Stimulated activated memory B cell treated with anti-CD40 and anti-IgM and Interleukin-4, amounts not matched to agents 10 μg/mL and 1 μg/mL and 100 μg/mL, for 72 hours (primary cell): Measurements from ENCODE around the gene CRYBB1.
A peak's percentile ranks its signal among the peaks of the same experiment; 100 is the strongest.
"Not testable (repeated sequence)": the region's sequence is repeated elsewhere in the genome, so short reads cannot be mapped to it uniquely, and the experiment has no call there.

Source experiments
- ATAC-seq: fragments of 150-1000 bp; cut with Tn5 transposase; 2 replicates; pipeline ENCODE4 v1.10.0; 2021
- H3K27ac Mint-ChIP-seq: one replicate; pipeline ENCODE4 v1.8.0; 2022; ENCODE audit warnings: mild to moderate bottlenecking, mixed read lengths
- H3K27me3 Mint-ChIP-seq: one replicate; pipeline ENCODE4 v1.8.0; 2022; ENCODE audit warnings: mixed read lengths
- H3K36me3 Mint-ChIP-seq: one replicate; pipeline ENCODE4 v1.8.0; 2022; ENCODE audit warnings: mixed read lengths
- H3K4me1 Mint-ChIP-seq: one replicate; pipeline ENCODE4 v1.8.0; 2022; ENCODE audit warnings: mixed read lengths
- H3K4me3 Mint-ChIP-seq: one replicate; pipeline ENCODE4 v1.8.0; 2022; ENCODE audit warnings: mild to moderate bottlenecking, moderate library complexity, mixed read lengths
- H3K9me3 Mint-ChIP-seq: one replicate; pipeline ENCODE4 v1.8.0; 2022; ENCODE audit warnings: mixed read lengths

CRYBB1 gene

DNA sequence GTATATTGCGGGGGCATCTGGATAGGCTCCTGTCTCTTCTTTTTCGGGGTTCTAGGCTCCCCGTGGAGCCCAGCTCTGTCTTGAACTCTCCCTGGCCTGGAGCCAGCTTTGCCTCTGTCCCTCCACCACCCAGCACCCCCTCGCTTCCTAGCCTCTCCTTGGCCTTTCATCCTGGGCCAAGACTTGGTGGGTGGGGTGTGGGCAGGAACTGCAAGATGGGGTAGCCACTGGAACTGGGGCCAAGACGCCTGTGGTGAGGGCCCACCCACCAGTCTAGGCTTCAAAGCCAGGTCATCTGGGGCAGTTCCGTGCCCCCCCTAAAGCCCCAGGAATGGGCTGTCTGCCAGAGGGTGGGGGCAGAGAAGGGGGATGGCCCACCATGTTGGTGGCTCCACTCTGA, 1.7 kb upstream of the CRYBB1 start:
- Mint-ChIP-seq H3K27ac (no peak overlapping the region), H3K9me3 (no peaks in the 10 kb centered on the region), H3K4me1 (peaks cover 27% of the 10 kb centered on the region), H3K27me3 (no peaks in the 10 kb centered on the region), H3K4me3 (no peak overlapping the region), H3K36me3 (no peaks in the 10 kb centered on the region)
- no peak for ATAC-seq

DNA sequence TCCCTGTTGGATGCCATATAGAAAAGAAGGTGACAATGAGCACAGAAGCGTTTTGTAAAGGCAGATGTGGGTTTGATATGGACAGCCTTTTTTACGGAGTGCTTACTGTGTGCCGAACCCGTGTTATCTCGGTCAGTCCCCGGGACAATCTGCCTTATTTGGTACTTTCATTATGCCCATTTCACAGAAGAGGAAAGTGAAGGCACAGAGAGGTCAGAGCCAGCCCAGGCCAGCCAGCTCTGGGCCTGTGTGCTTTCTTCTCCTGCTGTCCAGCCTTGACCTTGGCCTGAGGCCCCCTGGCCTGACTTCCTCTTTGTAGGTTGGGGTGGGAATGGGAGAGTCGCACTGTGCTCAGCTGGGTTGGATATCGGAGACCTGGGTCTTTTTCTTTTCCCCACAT, 628 bp upstream of the CRYBB1 start:
- H3K9me3 Mint-ChIP-seq, result no peaks in the 10 kb centered on the region
- no peaks in the 10 kb centered on the region for H3K27me3 Mint-ChIP-seq
- no peak overlapping the region for H3K27ac Mint-ChIP-seq
- no peaks in the 10 kb centered on the region for H3K36me3 Mint-ChIP-seq
- H3K4me1 Mint-ChIP-seq, result peaks cover 27% of the 10 kb centered on the region
- no peak overlapping the region for H3K4me3 Mint-ChIP-seq
- no peak for ATAC-seq

DNA sequence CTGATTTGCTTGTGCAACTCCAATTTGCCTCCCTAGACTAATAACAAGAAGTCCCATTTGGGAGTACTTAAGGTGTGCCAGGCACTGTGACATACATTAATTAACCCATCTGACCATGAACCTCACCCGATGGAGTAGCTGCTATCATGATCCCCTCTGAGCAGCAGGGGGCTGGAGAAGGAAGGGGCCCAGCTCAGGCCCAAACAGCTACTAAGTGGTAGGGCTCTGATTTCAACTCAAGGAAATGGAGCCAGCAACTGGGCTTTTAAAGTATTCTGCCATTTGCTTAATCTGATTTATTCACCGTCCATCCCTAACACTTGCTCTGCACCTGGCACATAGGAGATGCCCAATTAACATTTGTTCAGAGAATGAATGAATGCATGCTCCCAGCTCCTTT, 1.2 kb downstream of the CRYBB1 start:
- Mint-ChIP-seq H3K4me1 (peaks cover 27% of the 10 kb centered on the region), H3K9me3 (no peaks in the 10 kb centered on the region), H3K4me3 (no peak overlapping the region), H3K36me3 (no peaks in the 10 kb centered on the region), H3K27ac (peak overlapping the region; percentile 40), H3K27me3 (no peaks in the 10 kb centered on the region)
- no peak for ATAC-seq

DNA sequence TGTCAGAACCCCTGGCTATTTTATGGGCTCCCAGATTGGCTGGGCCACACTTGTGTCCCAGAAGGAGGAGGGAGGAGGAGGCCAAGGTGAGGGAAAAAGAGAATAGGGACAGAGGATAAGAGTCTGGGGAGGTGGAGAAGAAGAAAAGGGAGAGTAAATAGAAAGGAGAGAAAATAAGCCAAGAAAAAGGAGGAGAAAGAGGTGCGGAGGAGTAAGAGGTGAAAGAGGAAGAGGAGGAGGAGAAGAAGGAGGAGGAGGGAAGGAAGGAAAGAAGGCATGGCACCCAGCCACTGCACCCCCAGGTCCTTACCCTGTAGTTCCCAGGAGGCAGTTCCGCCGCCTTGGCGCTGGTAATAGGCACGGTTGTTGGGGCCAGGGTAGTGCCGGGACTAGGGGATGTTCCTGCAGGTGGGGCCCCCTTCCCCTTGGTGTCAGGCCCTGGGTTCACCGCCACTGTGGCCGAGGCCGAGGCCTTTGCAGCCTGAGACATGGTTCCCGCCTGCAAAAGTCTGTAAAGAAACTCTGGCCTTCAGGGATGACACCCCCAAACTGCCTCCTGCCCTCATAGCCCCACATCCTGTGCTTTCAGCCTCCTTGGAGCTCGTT, 1.9 kb downstream of the CRYBB1 start:
- peak overlapping the region; percentile 40 for H3K27ac Mint-ChIP-seq
- no peak overlapping the region for H3K4me3 Mint-ChIP-seq
- ATAC-seq, result no peak

DNA sequence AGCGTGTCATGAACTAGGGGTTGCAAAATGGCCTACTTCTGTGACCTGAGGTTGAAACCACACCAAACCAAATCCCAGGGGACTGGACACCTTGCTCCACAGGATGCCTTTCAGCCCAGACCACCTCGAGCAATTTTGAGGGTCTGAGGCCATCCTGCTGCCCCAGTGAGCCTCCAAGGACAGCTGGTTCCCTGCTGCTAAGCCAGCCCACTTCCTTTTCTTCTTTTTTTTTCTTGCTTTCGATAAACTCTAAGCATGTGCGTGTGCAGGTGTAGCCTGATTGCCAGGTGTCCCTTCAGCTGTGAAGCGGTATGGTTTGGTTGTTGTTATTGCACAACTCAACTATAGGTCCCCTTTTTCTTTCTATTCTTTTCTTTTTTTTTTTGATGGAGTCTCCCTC, 2.7 kb downstream of the CRYBB1 start:
- H3K36me3 Mint-ChIP-seq, result no peaks in the 10 kb centered on the region
- H3K4me1 Mint-ChIP-seq, result peaks cover 35% of the 10 kb centered on the region
- H3K9me3 Mint-ChIP-seq, result no peaks in the 10 kb centered on the region
- ATAC-seq, result peak; percentile 80
- no peaks in the 10 kb centered on the region for H3K27me3 Mint-ChIP-seq
- no peak overlapping the region for H3K27ac Mint-ChIP-seq
- H3K4me3 Mint-ChIP-seq, result no peak overlapping the region

More for the DNA sequence above, 1.9 kb downstream of the CRYBB1 start:
- no peaks in the 10 kb centered on the region for H3K27me3 Mint-ChIP-seq
- no peaks in the 10 kb centered on the region for H3K36me3 Mint-ChIP-seq
- no peaks in the 10 kb centered on the region for H3K9me3 Mint-ChIP-seq
- peaks cover 27% of the 10 kb centered on the region for H3K4me1 Mint-ChIP-seq

DNA sequence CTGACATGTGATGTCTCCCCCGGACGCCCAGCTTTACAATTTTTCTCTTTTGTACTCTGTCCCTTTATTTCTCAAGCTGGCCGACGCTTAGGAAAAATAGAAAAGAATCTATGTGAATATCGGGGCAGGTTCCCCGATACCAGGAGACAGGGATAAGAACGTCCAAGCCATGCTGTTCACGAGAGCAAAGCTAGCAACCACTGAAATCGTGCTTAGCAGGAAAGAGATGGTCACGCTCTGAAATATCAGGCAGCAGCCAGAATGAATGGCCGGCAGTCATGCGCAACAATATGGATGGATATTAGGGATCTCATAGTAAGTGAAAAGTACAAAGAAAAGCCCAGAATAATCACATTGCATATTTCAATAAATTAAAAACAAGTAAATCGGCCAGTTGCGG, 3.5 kb downstream of the CRYBB1 start:
- Mint-ChIP-seq H3K9me3 (no peaks in the 10 kb centered on the region), H3K27me3 (no peaks in the 10 kb centered on the region), H3K4me3 (no peak overlapping the region), H3K4me1 (peaks cover 42% of the 10 kb centered on the region), H3K36me3 (no peaks in the 10 kb centered on the region), H3K27ac (no peak overlapping the region)
- ATAC-seq, result no peak

DNA sequence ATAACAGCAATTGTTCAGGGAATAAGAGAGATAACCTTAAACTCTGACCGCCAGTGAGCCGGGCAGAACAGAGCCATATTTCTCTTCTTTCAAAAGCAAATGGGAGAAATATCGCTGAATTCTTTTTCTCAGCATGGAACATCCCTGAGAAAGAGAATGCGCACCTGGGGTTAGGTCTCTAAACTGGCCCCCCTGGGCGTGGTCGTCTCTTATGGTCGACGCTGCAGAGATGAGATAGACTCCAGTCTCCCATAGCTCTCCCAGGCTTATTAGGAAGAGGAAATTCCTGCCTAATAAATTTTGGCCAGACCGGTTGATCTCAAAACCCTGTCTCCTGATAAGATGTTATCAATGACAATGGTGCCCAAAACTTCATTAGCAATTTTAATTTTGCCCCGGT, 4.1 kb downstream of the CRYBB1 start:
- H3K4me1 Mint-ChIP-seq, result peaks cover 45% of the 10 kb centered on the region

DNA sequence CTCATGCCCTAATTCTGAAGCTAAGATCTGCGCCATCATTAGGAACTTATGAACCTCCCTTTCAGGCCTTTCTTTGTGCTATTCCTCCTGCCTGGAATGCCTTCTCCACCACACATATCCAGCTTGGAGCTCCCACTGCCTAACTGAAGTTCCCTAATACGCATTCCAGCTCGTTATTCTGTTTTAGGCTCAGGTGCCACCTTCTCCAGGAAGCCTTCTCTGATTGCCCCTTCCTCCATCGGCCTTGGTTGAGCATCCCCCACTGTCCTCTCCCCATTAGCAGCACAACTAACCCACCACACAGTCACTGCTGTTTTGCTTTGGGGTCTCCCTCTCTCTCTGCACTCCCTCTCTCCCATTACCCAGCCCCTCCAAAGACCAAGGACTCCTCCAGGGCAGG, 5.2 kb downstream of the CRYBB1 start:
- ATAC-seq, result no peak
- Mint-ChIP-seq H3K4me1 (peaks cover 41% of the 10 kb centered on the region), H3K4me3 (no peak overlapping the region), H3K36me3 (no peaks in the 10 kb centered on the region), H3K27ac (no peak overlapping the region), H3K27me3 (no peaks in the 10 kb centered on the region), H3K9me3 (peaks cover 2% of the 10 kb centered on the region)

More for the DNA sequence above, 4.1 kb downstream of the CRYBB1 start:
- not testable (repeated sequence) for H3K9me3 Mint-ChIP-seq, H3K36me3 Mint-ChIP-seq, H3K27me3 Mint-ChIP-seq, H3K4me3 Mint-ChIP-seq, H3K27ac Mint-ChIP-seq, ATAC-seq

DNA sequence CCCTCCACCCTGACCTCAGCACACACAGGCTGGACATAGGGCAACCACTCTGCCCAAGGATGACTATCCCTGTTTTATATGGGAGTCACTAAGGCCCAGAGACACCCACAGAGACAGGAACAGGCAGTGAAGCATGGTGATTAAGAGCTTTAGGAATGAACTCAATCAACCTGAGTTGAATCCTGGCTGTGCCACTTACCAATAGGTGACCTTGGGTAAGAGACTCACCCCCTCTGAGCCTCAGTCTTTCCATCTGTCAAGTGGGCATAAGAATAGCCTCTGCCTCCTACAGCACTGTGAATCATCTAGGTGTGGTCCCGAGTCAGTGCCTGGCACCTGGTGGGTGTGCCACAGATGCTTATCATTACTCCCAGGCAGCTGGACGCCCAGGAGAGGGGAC, 6.8 kb downstream of the CRYBB1 start:
- H3K4me3 Mint-ChIP-seq, result no peak overlapping the region
- H3K27ac Mint-ChIP-seq, result no peak overlapping the region
- H3K36me3 Mint-ChIP-seq, result no peaks in the 10 kb centered on the region
- H3K4me1 Mint-ChIP-seq, result peaks cover 29% of the 10 kb centered on the region
- peaks cover 2% of the 10 kb centered on the region for H3K9me3 Mint-ChIP-seq
- H3K27me3 Mint-ChIP-seq, result no peaks in the 10 kb centered on the region
- no peak for ATAC-seq

DNA sequence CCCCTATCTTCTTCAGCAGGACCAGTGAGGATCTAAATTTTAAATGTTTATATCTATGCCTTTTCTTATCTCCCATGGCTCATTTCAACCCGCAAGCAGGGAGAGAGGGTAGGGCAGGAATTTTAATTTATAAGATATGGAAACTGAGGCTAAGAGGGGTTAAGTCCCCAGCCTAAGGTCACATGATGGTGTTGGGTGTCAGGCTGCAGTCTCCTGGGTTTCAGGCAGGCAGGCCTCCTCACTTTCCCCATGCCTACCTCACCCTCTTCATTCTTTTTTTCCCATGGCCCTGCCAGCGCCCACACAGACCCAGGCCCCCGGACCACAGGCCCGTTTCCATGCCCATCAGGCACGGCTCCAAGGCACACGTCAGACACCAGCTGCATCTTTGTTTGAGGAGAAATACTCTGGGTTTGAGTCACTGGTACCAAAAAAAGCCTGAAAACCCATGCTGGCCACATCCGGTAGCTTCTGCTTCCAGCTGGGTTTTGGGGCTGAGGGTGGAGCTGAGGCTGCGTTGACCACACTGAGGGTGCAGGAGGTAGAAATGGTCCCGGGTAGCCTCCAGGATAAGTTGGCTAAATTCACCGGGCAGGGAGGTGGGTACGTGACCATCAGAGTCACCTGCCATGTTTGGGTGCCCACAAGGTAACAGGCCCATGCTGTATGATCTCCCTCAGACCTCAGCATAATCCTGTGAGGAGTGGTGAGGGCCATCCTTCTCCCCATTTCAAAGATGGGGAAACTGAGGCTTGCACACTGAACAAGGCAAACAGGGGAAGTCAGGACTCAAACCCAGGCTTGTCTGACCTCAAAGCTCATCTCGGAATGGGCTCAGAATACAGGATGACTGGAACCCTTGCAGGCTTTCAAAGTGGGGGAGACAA, 7.5 kb downstream of the CRYBB1 start:
- H3K4me1 Mint-ChIP-seq, result peaks cover 22% of the 10 kb centered on the region
- H3K27ac Mint-ChIP-seq, result peak overlapping the region; percentile 7
- peak overlapping the region; percentile 13 for H3K4me3 Mint-ChIP-seq
- no peaks in the 10 kb centered on the region for H3K27me3 Mint-ChIP-seq
- no peaks in the 10 kb centered on the region for H3K36me3 Mint-ChIP-seq
- H3K9me3 Mint-ChIP-seq, result peaks cover 2% of the 10 kb centered on the region
- peak; percentile 89 for ATAC-seq

DNA sequence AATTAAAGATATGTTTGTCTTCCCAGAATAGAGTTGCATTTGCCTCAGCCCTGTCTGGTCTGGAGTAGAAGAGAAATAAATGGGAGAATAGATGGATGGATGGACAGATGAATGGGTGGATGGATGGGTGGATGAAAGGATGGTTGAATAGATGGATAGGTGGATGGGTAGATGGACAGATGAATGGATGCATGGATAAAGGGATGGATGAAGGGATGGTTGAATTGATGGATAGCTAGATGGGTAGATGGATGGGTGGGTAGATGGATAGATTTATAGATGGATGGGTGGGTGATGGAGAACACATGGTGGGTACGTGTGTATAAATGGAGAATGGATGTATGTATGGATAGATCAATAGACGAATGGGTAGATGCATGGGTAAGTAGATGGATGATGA, 8.5 kb downstream of the CRYBB1 start:
- H3K27me3 Mint-ChIP-seq, result no peaks in the 10 kb centered on the region
- no peak overlapping the region for H3K4me3 Mint-ChIP-seq
- H3K27ac Mint-ChIP-seq, result peak overlapping the region; percentile 7
- peaks cover 2% of the 10 kb centered on the region for H3K9me3 Mint-ChIP-seq
- H3K36me3 Mint-ChIP-seq, result no peaks in the 10 kb centered on the region
- no peak for ATAC-seq
- peaks cover 19% of the 10 kb centered on the region for H3K4me1 Mint-ChIP-seq

DNA sequence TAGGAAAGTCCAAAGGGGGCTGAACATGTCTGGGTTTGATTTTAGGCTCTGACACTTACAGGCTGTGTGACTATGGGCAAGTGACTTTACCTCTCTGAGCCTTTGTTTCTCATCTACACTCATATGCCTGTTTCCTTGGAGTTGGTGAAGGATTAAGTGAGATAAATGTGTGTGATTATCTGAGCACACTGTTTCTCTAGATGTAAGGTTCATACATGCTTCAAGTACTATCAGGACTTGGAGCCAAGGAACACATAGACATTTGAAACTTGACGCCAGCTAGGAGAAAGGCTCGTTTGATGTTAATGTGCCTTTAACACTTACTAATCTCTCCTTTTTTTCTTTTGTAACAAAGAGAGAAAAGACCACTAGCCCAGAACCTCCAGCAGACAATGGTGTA, 9.7 kb downstream of the CRYBB1 start:
- H3K4me1 Mint-ChIP-seq, result peaks cover 19% of the 10 kb centered on the region
- no peak for ATAC-seq
- H3K36me3 Mint-ChIP-seq, result no peaks in the 10 kb centered on the region
- peak overlapping the region; percentile 6 for H3K27ac Mint-ChIP-seq
- H3K4me3 Mint-ChIP-seq, result no peak overlapping the region
- peaks cover 2% of the 10 kb centered on the region for H3K9me3 Mint-ChIP-seq
- no peaks in the 10 kb centered on the region for H3K27me3 Mint-ChIP-seq

DNA sequence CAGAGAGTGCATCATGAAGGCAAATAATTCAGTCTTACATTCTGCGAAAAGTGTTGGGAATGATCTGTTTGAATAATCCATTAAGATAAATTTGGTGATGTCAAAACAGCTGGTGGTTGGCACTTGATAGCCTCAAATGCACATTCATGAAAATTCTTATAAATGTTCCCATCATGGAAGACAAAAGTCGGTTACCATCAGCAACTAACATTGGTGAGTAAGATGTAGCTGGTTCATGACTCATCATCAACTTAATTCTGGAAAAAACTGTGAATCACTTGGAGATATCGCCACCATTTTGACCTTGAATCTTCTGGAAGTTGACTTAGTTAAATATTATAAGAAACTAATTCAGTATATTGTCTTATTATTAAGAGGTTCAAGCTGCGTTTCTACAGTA, 11.2 kb downstream of the CRYBB1 start:
- peaks cover 2% of the 10 kb centered on the region for H3K9me3 Mint-ChIP-seq
- peaks cover 19% of the 10 kb centered on the region for H3K4me1 Mint-ChIP-seq
- H3K27me3 Mint-ChIP-seq, result no peaks in the 10 kb centered on the region
- H3K36me3 Mint-ChIP-seq, result no peaks in the 10 kb centered on the region
- H3K27ac Mint-ChIP-seq, result no peak overlapping the region
- ATAC-seq, result no peak
- H3K4me3 Mint-ChIP-seq, result no peak overlapping the region

DNA sequence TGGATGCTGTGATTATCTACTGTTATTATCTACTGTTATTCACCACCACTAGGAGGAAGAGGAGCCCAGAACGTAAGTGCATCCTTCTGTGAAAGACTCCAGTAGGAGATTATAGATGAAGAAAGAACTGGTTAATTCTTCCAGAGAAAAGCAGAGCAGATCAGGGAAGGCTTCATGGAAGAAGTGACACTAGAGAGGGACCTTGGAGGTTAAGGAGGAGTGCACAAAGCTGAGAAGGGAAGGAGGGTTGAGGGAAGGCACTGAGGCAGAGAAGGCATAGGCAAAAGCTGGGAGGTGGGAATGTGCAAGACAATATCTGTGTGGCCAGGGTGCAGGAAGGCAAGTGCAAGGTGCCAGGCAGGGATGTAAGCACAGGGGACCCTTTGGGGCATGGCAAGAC, 13.5 kb downstream of the CRYBB1 start:
- Mint-ChIP-seq H3K4me3 (no peak overlapping the region), H3K4me1 (peaks cover 4% of the 10 kb centered on the region), H3K27me3 (no peaks in the 10 kb centered on the region), H3K27ac (no peak overlapping the region), H3K9me3 (peaks cover 2% of the 10 kb centered on the region), H3K36me3 (no peaks in the 10 kb centered on the region)
- ATAC-seq, result no peak

DNA sequence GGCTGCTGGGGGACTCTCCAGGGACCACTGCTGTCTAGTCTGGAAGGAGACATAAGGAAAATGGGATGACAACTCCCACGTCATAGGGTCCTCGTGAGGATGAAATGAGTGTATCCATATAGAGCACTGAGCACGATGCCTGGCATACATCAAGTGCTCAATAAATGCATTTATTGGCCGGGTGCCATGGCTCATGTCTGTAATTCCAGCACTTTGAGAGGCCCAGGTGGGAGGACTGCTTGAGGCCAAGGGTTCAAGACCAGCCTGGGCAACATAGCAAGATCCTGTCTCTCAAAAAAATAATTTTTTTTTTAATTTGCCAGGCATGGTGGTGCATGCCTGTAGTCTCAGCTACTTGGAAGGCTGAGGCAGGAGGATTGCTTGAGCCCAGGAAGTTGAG, 15.7 kb downstream of the CRYBB1 start:
- Mint-ChIP-seq H3K4me1 (no peaks in the 10 kb centered on the region), H3K27ac (no peak overlapping the region), H3K27me3 (no peaks in the 10 kb centered on the region), H3K4me3 (no peak overlapping the region), H3K9me3 (no peaks in the 10 kb centered on the region), H3K36me3 (no peaks in the 10 kb centered on the region)
- no peak for ATAC-seq

DNA sequence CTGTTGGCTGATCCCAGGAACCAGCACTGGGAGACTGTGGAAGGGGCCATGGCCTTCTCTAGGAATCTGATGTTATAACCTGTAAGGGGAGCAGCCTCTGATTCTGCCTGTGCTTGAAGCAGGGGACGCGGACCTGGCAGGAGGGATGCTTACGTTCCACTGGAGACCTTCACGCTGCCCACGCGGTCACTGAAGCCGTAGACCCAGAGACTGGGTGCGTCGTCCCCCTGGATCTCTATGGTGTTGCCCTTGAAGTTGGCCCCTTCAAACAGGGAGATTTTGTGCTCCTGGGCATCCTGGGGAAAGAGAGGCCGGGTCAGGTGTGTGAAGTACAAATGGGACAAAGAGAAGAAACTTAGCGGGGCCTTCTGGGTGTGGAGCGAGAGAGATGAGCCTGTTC, 16.1 kb downstream of the CRYBB1 start:
- Mint-ChIP-seq H3K27me3 (no peaks in the 10 kb centered on the region), H3K27ac (no peak overlapping the region), H3K9me3 (no peaks in the 10 kb centered on the region), H3K36me3 (no peaks in the 10 kb centered on the region), H3K4me3 (no peak overlapping the region), H3K4me1 (no peaks in the 10 kb centered on the region)
- ATAC-seq, result no peak
